Liver (tissue), 3 donors: ENCODE results near the gene ZFYVE9.

Experiments used
- EGR1 ChIP-seq, 2 donors: IDR thresholded peaks; 2 replicates each; pipeline ENCODE4 v1.6.1; 2016 to 2018; ENCODE audit warnings: antibody characterized with exemption in 2 of 2, low read depth in 2 of 2
- GABPA ChIP-seq, 2 donors: IDR thresholded peaks in 1 of 2; conservative IDR thresholded peaks in 1 of 2; 2 replicates each; pipeline ENCODE4 v1.6.1; 2016; ENCODE audit warnings: antibody characterized with exemption in 2 of 2, mild to moderate bottlenecking in 1 of 2, moderate library complexity in 1 of 2
- RAD21 ChIP-seq, 2 donors: IDR thresholded peaks; 2 replicates each; pipeline ENCODE4 v1.6.1; 2016; ENCODE audit warnings: antibody characterized with exemption in 2 of 2, mild to moderate bottlenecking in 2 of 2
- YY1 ChIP-seq: IDR thresholded peaks from 2 replicates; pipeline ENCODE4 v1.6.1; 2016; ENCODE audit warnings: antibody characterized with exemption, mild to moderate bottlenecking
- TF ChIP-seq, protein P1 (sequence below): fragments of 150-350 bp; IDR thresholded peaks from 2 replicates; pipeline ENCODE4 v1.5.1; 2017; ENCODE audit warnings: improper control_type of control experiment, low read depth, low read length; ENCODE audit not compliant: missing input control
- TF ChIP-seq, protein P2 (sequence below): IDR thresholded peaks from 2 replicates; pipeline ENCODE4 v1.6.1; 2016; ENCODE audit warnings: antibody characterized with exemption, mild to moderate bottlenecking
- donor health status: healthy.
- donor health status: healthy.

- peak; percentile 87 to 92 for TF ChIP-seq RAD21 (IDR thresholded peaks at IDR 0.05)
- TF ChIP-seq, protein P1, sequence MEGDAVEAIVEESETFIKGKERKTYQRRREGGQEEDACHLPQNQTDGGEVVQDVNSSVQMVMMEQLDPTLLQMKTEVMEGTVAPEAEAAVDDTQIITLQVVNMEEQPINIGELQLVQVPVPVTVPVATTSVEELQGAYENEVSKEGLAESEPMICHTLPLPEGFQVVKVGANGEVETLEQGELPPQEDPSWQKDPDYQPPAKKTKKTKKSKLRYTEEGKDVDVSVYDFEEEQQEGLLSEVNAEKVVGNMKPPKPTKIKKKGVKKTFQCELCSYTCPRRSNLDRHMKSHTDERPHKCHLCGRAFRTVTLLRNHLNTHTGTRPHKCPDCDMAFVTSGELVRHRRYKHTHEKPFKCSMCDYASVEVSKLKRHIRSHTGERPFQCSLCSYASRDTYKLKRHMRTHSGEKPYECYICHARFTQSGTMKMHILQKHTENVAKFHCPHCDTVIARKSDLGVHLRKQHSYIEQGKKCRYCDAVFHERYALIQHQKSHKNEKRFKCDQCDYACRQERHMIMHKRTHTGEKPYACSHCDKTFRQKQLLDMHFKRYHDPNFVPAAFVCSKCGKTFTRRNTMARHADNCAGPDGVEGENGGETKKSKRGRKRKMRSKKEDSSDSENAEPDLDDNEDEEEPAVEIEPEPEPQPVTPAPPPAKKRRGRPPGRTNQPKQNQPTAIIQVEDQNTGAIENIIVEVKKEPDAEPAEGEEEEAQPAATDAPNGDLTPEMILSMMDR, result peak; percentile 69
- no peak for TF ChIP-seq GABPA (IDR thresholded peaks at IDR 0.05 in 1 of 2, conservative IDR thresholded peaks at IDR 0.05 in 1 of 2)
- TF ChIP-seq, protein P2, sequence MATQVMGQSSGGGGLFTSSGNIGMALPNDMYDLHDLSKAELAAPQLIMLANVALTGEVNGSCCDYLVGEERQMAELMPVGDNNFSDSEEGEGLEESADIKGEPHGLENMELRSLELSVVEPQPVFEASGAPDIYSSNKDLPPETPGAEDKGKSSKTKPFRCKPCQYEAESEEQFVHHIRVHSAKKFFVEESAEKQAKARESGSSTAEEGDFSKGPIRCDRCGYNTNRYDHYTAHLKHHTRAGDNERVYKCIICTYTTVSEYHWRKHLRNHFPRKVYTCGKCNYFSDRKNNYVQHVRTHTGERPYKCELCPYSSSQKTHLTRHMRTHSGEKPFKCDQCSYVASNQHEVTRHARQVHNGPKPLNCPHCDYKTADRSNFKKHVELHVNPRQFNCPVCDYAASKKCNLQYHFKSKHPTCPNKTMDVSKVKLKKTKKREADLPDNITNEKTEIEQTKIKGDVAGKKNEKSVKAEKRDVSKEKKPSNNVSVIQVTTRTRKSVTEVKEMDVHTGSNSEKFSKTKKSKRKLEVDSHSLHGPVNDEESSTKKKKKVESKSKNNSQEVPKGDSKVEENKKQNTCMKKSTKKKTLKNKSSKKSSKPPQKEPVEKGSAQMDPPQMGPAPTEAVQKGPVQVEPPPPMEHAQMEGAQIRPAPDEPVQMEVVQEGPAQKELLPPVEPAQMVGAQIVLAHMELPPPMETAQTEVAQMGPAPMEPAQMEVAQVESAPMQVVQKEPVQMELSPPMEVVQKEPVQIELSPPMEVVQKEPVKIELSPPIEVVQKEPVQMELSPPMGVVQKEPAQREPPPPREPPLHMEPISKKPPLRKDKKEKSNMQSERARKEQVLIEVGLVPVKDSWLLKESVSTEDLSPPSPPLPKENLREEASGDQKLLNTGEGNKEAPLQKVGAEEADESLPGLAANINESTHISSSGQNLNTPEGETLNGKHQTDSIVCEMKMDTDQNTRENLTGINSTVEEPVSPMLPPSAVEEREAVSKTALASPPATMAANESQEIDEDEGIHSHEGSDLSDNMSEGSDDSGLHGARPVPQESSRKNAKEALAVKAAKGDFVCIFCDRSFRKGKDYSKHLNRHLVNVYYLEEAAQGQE, result no peak
- no peak for TF ChIP-seq EGR1 (IDR thresholded peaks at IDR 0.05; ENCODE audit: low read depth in 2 of 2)
- TF ChIP-seq YY1, result no peak
Measured at GRCh38 chr1:52296345-52296744, 154.5 kb downstream of the ZFYVE9 start.
